ENCODE data around the gene ACTN4. TPM values are rescaled to one million over a fixed set of nuclear protein-coding genes. Genes with fewer than 3 reads are reported as not detected.

The ACTN4 gene
- total RNA-seq, 4 donors from 2014 or later, result 191 to 479 (median 365) TPM

DNA sequence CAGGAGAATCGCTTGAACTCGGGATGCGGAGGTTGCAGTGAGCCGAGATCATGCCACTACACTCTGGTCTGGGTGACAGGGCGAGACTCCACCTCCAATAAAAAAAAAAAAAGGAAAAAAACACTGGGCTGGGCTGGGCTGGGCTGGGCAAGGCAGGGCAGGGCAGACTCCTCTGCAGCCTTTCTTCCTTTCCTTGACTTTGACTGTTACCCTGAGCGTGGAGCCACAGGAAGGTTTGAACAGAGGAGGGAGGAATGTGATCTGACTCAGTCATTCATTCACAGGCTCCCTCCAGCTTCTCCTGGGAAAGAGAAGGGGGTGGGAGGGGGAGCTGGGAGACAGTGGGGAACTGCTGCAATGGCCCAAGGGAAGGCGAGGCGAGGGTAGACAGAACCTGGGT lies 2.7 kb upstream of the ACTN4 start:
- no peak for DNase-seq
- Histone ChIP-seq H3K27ac (no peak overlapping the region), H3K9me3 (no peaks in the 10 kb centered on the region), H3K4me3 (replicated peaks in 1 of 3) (no peak overlapping the region), H3K36me3 (no peaks in the 10 kb centered on the region), H3K27me3 (no peaks in the 10 kb centered on the region), H3K4me1 (peaks cover 3 to 9% of the 10 kb centered on the region in 2 donors)
- TF ChIP-seq, protein P1, sequence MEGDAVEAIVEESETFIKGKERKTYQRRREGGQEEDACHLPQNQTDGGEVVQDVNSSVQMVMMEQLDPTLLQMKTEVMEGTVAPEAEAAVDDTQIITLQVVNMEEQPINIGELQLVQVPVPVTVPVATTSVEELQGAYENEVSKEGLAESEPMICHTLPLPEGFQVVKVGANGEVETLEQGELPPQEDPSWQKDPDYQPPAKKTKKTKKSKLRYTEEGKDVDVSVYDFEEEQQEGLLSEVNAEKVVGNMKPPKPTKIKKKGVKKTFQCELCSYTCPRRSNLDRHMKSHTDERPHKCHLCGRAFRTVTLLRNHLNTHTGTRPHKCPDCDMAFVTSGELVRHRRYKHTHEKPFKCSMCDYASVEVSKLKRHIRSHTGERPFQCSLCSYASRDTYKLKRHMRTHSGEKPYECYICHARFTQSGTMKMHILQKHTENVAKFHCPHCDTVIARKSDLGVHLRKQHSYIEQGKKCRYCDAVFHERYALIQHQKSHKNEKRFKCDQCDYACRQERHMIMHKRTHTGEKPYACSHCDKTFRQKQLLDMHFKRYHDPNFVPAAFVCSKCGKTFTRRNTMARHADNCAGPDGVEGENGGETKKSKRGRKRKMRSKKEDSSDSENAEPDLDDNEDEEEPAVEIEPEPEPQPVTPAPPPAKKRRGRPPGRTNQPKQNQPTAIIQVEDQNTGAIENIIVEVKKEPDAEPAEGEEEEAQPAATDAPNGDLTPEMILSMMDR (IDR thresholded peaks at IDR 0.05), result no peak
- no peak for TF ChIP-seq POLR2A (IDR thresholded peaks at IDR 0.05)
- intact Hi-C loops (cut with DNase I), result loop anchor here (5.0 kb wide), 1 partner anchor 88 kb away; no protein-coding TSS in a partner anchor
- WGBS, 2 donors, result 92 to 95% methylated on average over 8 of the region's 8 CpGs

GRCh38 chr19:38647966-38648768 lies 718 bp downstream of the ACTN4 start:
- intact Hi-C loops (cut with DNase I), result loop anchor here (5.0 kb wide), 1 partner anchor 84 kb away; no protein-coding TSS in a partner anchor
- Histone ChIP-seq H3K4me1 (peaks cover 36 to 42% of the 10 kb centered on the region in 2 donors), H3K27ac (peak overlapping the region; percentile 96 to 97 (median 97)), H3K27me3 (no peaks in the 10 kb centered on the region), H3K36me3 (no peaks in the 10 kb centered on the region), H3K9me3 (no peaks in the 10 kb centered on the region), H3K4me3 (replicated peaks in 1 of 3) (peak overlapping the region; percentile 85 to 99 (median 99))
- DNase-seq, result no peak
- TF ChIP-seq, protein P1 (IDR thresholded peaks at IDR 0.05), result no peak
- TF ChIP-seq POLR2A (IDR thresholded peaks at IDR 0.05), result no peak
- 0% methylated on average over 19 of the region's 19 CpGs for WGBS, 2 donors

GRCh38 chr19:38648769-38649304 lies 1.4 kb downstream of the ACTN4 start:
- TF ChIP-seq, protein P1 (IDR thresholded peaks at IDR 0.05), result no peak
- TF ChIP-seq POLR2A (IDR thresholded peaks at IDR 0.05), result peak in 1 of 2 donors; percentile 21
- 0 to 1% methylated on average over 13 of the region's 13 CpGs for WGBS, 2 donors
- DNase-seq, result no peak
- H3K27ac ChIP-seq, result peak overlapping the region; percentile 96 to 97 (median 97)
- intact Hi-C loops (cut with DNase I), result loop anchor here (5.0 kb wide), 1 partner anchor 83 kb away; no protein-coding TSS in a partner anchor
- H3K4me3 ChIP-seq (replicated peaks in 1 of 3), result peak overlapping the region; percentile 85 to 99 (median 99)
- H3K36me3 ChIP-seq, result no peaks in the 10 kb centered on the region
- no peaks in the 10 kb centered on the region for H3K27me3 ChIP-seq
- H3K9me3 ChIP-seq, result no peaks in the 10 kb centered on the region
- H3K4me1 ChIP-seq, result peaks cover 43 to 49% of the 10 kb centered on the region in 2 donors

- Histone ChIP-seq H3K4me1 (peaks cover 50 to 56% of the 10 kb centered on the region in 2 donors), H3K27ac (peak overlapping the region; percentile 96 to 97 (median 97)), H3K36me3 (no peaks in the 10 kb centered on the region), H3K9me3 (no peaks in the 10 kb centered on the region), H3K27me3 (no peaks in the 10 kb centered on the region), H3K4me3 (replicated peaks in 1 of 3) (peak overlapping the region; percentile 85 to 99 (median 99))
- peak; percentile 81 to 84 for DNase-seq
- intact Hi-C loops (cut with DNase I), result loop anchor here (5.0 kb wide), 2 partner anchors 38 to 83 kb away; no protein-coding TSS in a partner anchor
- peak; percentile 4 to 80 for TF ChIP-seq POLR2A (IDR thresholded peaks at IDR 0.05)
- TF ChIP-seq, protein P1 (IDR thresholded peaks at IDR 0.05), result no peak
- WGBS, 2 donors, result 6 to 10% methylated on average over 14 to 15 of the region's 15 CpGs
These were observed 2.1 kb downstream of the ACTN4 start for GRCh38 chr19:38649305-38650171.
